H9 (cell line): ENCODE results near the gene IGSF9B. TPM values are rescaled to one million over a fixed set of nuclear protein-coding genes. Genes with fewer than 3 reads are reported as not detected.

ENCODE experiments used
- DNase-seq: peaks from one replicate; pipeline ENCODE4 v3.0.0-alpha.2; 2017
- H2AFZ ChIP-seq: one replicate; pipeline ENCODE4 v1.6.1; 2013; ENCODE audit warnings: mild to moderate bottlenecking, low read length, control low read depth, moderate library complexity
- H2AK5ac ChIP-seq: 2 replicates; pipeline ENCODE4 v1.6.1; 2013; ENCODE audit warnings: low read length, control low read depth, mixed read lengths; ENCODE audit not compliant: insufficient read length
- H2BK120ac ChIP-seq: one replicate; pipeline ENCODE4 v1.6.1; 2013; ENCODE audit warnings: low read depth, mild to moderate bottlenecking, low read length, control low read depth, inconsistent platforms; ENCODE audit not compliant: poor library complexity, severe bottlenecking
- H2BK12ac ChIP-seq: 2 replicates; pipeline ENCODE4 v1.6.1; 2013; ENCODE audit warnings: low read length, control low read depth, mixed read lengths, low read depth; ENCODE audit not compliant: insufficient read length
- H2BK15ac ChIP-seq: 2 replicates; pipeline ENCODE4 v1.6.1; 2013; ENCODE audit warnings: low read depth, low read length, control low read depth
- H2BK20ac ChIP-seq: one replicate; pipeline ENCODE4 v1.6.1; 2013; ENCODE audit warnings: low read depth, mild to moderate bottlenecking, low read length, control low read depth, inconsistent platforms; ENCODE audit not compliant: poor library complexity, severe bottlenecking
- H2BK5ac ChIP-seq: 2 replicates; pipeline ENCODE4 v1.6.1; 2013; ENCODE audit warnings: low read length, control low read depth, mixed read lengths; ENCODE audit not compliant: insufficient read length
- H3K14ac ChIP-seq: 2 replicates; pipeline ENCODE4 v1.6.1; 2013; ENCODE audit warnings: low read length, control low read depth; ENCODE audit not compliant: insufficient read depth
- H3K18ac ChIP-seq: 2 replicates; pipeline ENCODE4 v1.6.1; 2013; ENCODE audit warnings: low read depth, mild to moderate bottlenecking, mixed read lengths, low read length, control low read depth; ENCODE audit not compliant: insufficient read length
- H3K23ac ChIP-seq: 2 replicates; pipeline ENCODE4 v1.6.1; 2013; ENCODE audit warnings: low read length, control low read depth, mixed read lengths, low read depth; ENCODE audit not compliant: insufficient read length
- H3K23me2 ChIP-seq: 2 replicates; pipeline ENCODE4 v1.6.1; 2013; ENCODE audit warnings: low read depth, mild to moderate bottlenecking, mixed read lengths, low read length, control low read depth; ENCODE audit not compliant: insufficient read length, poor library complexity, severe bottlenecking
- H3K27ac ChIP-seq: 2 replicates; pipeline ENCODE4 v1.5.1; 2013; ENCODE audit warnings: low read length, control low read depth, mixed read lengths, low read depth; ENCODE audit not compliant: insufficient read length
- H3K27me3 ChIP-seq: 2 replicates; pipeline ENCODE4 v1.6.1; 2013; ENCODE audit warnings: low read length, control low read depth, inconsistent platforms; ENCODE audit not compliant: insufficient read depth
- H3K4ac ChIP-seq: 2 replicates; pipeline ENCODE4 v1.6.1; 2013; ENCODE audit warnings: low read depth, mild to moderate bottlenecking, control low read depth, inconsistent platforms, low read length, moderate library complexity
- H3K4me1 ChIP-seq: 2 replicates; pipeline ENCODE4 v1.6.1; 2013; ENCODE audit warnings: low read length, control low read depth, inconsistent platforms; ENCODE audit not compliant: insufficient read depth
- H3K4me2 ChIP-seq: 2 replicates; pipeline ENCODE4 v1.6.1; 2013; ENCODE audit warnings: low read length, control low read depth, mixed read lengths; ENCODE audit not compliant: insufficient read length, insufficient read depth
- H3K56ac ChIP-seq: 2 replicates; pipeline ENCODE4 v1.6.1; 2013; ENCODE audit warnings: low read depth, mild to moderate bottlenecking, mixed read lengths, low read length, control low read depth; ENCODE audit not compliant: insufficient read length
- H3K79me1 ChIP-seq: 2 replicates; pipeline ENCODE4 v1.6.1; 2013; ENCODE audit warnings: low read depth, mild to moderate bottlenecking, moderate library complexity, low read length, control low read depth, inconsistent platforms; ENCODE audit not compliant: insufficient read depth, poor library complexity, severe bottlenecking
- H3K79me2 ChIP-seq: 2 replicates; pipeline ENCODE4 v1.6.1; 2013; ENCODE audit warnings: low read length, control low read depth, inconsistent platforms; ENCODE audit not compliant: insufficient read depth
- H3K9ac ChIP-seq: 2 replicates; pipeline ENCODE4 v1.6.1; 2013; ENCODE audit warnings: low read length, control low read depth, mixed read lengths; ENCODE audit not compliant: insufficient read length; ENCODE audit errors: extremely low read depth
- H3K9me3 ChIP-seq: one replicate; pipeline ENCODE4 v1.6.1; 2013; ENCODE audit warnings: low read depth, low read length, inconsistent platforms; ENCODE audit not compliant: control insufficient read depth
- H3T11ph ChIP-seq: one replicate; pipeline ENCODE4 v1.6.1; 2013; ENCODE audit warnings: mild to moderate bottlenecking, low read length, control low read depth, inconsistent platforms
- H4K20me1 ChIP-seq: one replicate; pipeline ENCODE4 v1.6.1; 2013; ENCODE audit not compliant: control insufficient read depth, insufficient read length, insufficient read depth
- H4K5ac ChIP-seq: 2 replicates; pipeline ENCODE4 v1.6.1; 2013; ENCODE audit warnings: low read depth, mild to moderate bottlenecking, mixed read lengths, low read length, control low read depth; ENCODE audit not compliant: insufficient read length
- H4K8ac ChIP-seq: replicated peaks from 2 replicates; pipeline ENCODE4 v1.6.1; 2013; ENCODE audit warnings: low read length, control low read depth, mixed read lengths, low read depth; ENCODE audit not compliant: insufficient read length
- H4K91ac ChIP-seq: 2 replicates; pipeline ENCODE4 v1.6.1; 2013; ENCODE audit warnings: low read depth, mild to moderate bottlenecking, moderate library complexity, mixed read lengths, low read length, control low read depth; ENCODE audit not compliant: insufficient read length
- H3K27ac Mint-ChIP-seq, 3 experiments: 2 replicates in 2 of 3; 3 replicates in 1 of 3; pipeline ENCODE4 v1.8.0; 2020 to 2021; ENCODE audit warnings: mixed read lengths in 3 of 3, mild to moderate bottlenecking in 1 of 3, moderate library complexity in 1 of 3
- H3K27me3 Mint-ChIP-seq: 2 replicates; pipeline ENCODE4 v1.8.0; 2021; ENCODE audit warnings: low read depth, mild to moderate bottlenecking, moderate library complexity, mixed read lengths
- H3K36me3 Mint-ChIP-seq, 3 experiments: 2 replicates in 2 of 3; 3 replicates in 1 of 3; pipeline ENCODE4 v1.8.0; 2020 to 2021; ENCODE audit warnings: low read depth in 3 of 3, mixed read lengths in 3 of 3; ENCODE audit not compliant: insufficient read depth in 1 of 3
- H3K4me1 Mint-ChIP-seq, 2 experiments: 2 replicates each; pipeline ENCODE4 v1.8.0; 2020; ENCODE audit warnings: mixed read lengths in 2 of 2
- H3K4me3 Mint-ChIP-seq, 2 experiments: 2 replicates in 1 of 2; 3 replicates in 1 of 2; pipeline ENCODE4 v1.8.0; 2020 to 2021; ENCODE audit warnings: mild to moderate bottlenecking in 2 of 2, mixed read lengths in 2 of 2, moderate library complexity in 1 of 2
- H3K9me3 Mint-ChIP-seq, 2 experiments: 2 replicates in 1 of 2; 3 replicates in 1 of 2; pipeline ENCODE4 v1.8.0; 2020; ENCODE audit warnings: mild to moderate bottlenecking in 2 of 2, mixed read lengths in 2 of 2, moderate library complexity in 1 of 2
- CTCF ChIP-seq: fragments of 200-600 bp; sonication (generic); conservative IDR thresholded peaks from 3 replicates; pipeline ENCODE4 v1.8.0; 2021; ENCODE audit warnings: antibody characterized with exemption, mild to moderate bottlenecking
- WGBS: extraction: QIAGEN DNeasy Blood & Tissue Kit; methylation state at CpG from one replicate; pipeline ENCODE4 v1.1.7; 2013; ENCODE audit warnings: missing lambda C conversion rate, low lambda C conversion rate, mixed read lengths; ENCODE audit not compliant: insufficient read length; ENCODE audit errors: extremely low coverage; 5-methylcytosine and 5-hydroxymethylcytosine counted together
- total RNA-seq: library from RNA; stranded (reverse); gene quantifications from 2 replicates; pipeline ENCODE4 v1.2.1, GENCODE V29; 2021

The IGSF9B gene
- total RNA-seq, 1 experiment from 2014 or later = 25.7 TPM

GRCh38 chr11:133946541-133947318 is 10.0 kb downstream of the IGSF9B start:
- Histone ChIP-seq H4K20me1 (peaks cover 5% of the 10 kb centered on the region), H3K9me3 (no peaks in the 10 kb centered on the region), H2BK120ac (no peak overlapping the region), H3K9ac (no peak overlapping the region), H3K4me2 (no peak overlapping the region), H3K14ac (no peak overlapping the region; the same call in 1 of the 2 replicates), H3K23me2 (no peaks in the 10 kb centered on the region), H3K4me1 (peaks cover 11% of the 10 kb centered on the region; the same call in 1 of the 2 replicates), H3T11ph (no peak overlapping the region), H3K4ac (no peak overlapping the region), H2BK20ac (no peak overlapping the region), H4K5ac (no peak overlapping the region), H3K27me3 (no peaks in the 10 kb centered on the region), H2BK15ac (no peak overlapping the region), H3K79me1 (no peaks in the 10 kb centered on the region), H4K8ac (no peak overlapping the region), H3K23ac (no peak overlapping the region), H2BK5ac (no peak overlapping the region), H3K27ac (no peak overlapping the region), H3K18ac (no peak overlapping the region), H2AK5ac (no peak overlapping the region), H4K91ac (no peak overlapping the region), H2AFZ (no peak overlapping the region), H3K56ac (no peak overlapping the region), H2BK12ac (no peak overlapping the region), H3K79me2 (no peaks in the 10 kb centered on the region; the same call in 1 of the 2 replicates)
- no peak for DNase-seq
- H3K4me3 Mint-ChIP-seq = peak overlapping the region in 1 of 2 experiments; percentile 41; a peak in 2 of 5 replicates
- no CpG with 5 or more reads among the region's 26 CpGs for WGBS
- TF ChIP-seq CTCF = no peak
- H3K9me3 Mint-ChIP-seq = no peaks in the 10 kb centered on the region
- peaks cover 45 to 61% of the 10 kb centered on the region in 2 experiments for H3K4me1 Mint-ChIP-seq
- no peak overlapping the region; a peak in 1 of 7 replicates for H3K27ac Mint-ChIP-seq
- H3K36me3 Mint-ChIP-seq = peaks cover 11 to 15% (median 13%) of the 10 kb centered on the region in 3 experiments
- H3K27me3 Mint-ChIP-seq = no peaks in the 10 kb centered on the region
